Esophagus muscularis mucosa (tissue), 4 donors: ENCODE measurements around the gene SRGAP3. TPM values are rescaled to one million over a fixed set of nuclear protein-coding genes. Genes with fewer than 3 reads are reported as not detected.

Experiments
- DNase-seq: peaks from one replicate; pipeline ENCODE4 v3.0.0-alpha.2; 2017; ENCODE audit errors: extremely low spot score
- H3K27ac ChIP-seq, 4 donors: fragments of 200-600 bp; sonication (generic); replicated peaks in 1 of 4; 1 replicate in 3 of 4; 2 replicates in 1 of 4; pipeline ENCODE4 v1.5.1; 2016 to 2019; ENCODE audit warnings: mild to moderate bottlenecking in 1 of 4
- H3K27me3 ChIP-seq, 4 donors: fragments of 200-600 bp; sonication (generic); one replicate each; pipeline versions ENCODE4 v1.5.1 to v1.6.0; 2016 to 2019
- H3K36me3 ChIP-seq, 4 donors: fragments of 200-600 bp; sonication (generic); one replicate each; pipeline ENCODE4 v1.5.1; 2016 to 2019
- H3K4me1 ChIP-seq, 4 donors: fragments of 200-600 bp; sonication (generic); one replicate each; pipeline ENCODE4 v1.5.1; 2016 to 2019
- H3K4me3 ChIP-seq, 4 donors: fragments of 200-600 bp; sonication (generic); 1 replicate in 2 of 4; 2 replicates in 2 of 4; pipeline ENCODE4 v1.5.1; 2016 to 2019; ENCODE audit warnings: mild to moderate bottlenecking in 4 of 4, moderate library complexity in 1 of 4
- H3K9me3 ChIP-seq, 4 donors: fragments of 200-600 bp; sonication (generic); 1 replicate in 3 of 4; 2 replicates in 1 of 4; pipeline ENCODE4 v1.5.1; 2016 to 2019
- EP300 ChIP-seq: sonication (generic); formaldehyde crosslinking; IDR thresholded peaks from one replicate; pipeline ENCODE4 v1.6.1; 2017; ENCODE audit warnings: antibody characterized with exemption
- POLR2A ChIP-seq: fragments of 450-650 bp; IDR thresholded peaks from one replicate; pipeline ENCODE4 v1.6.1; 2017; ENCODE audit warnings: antibody characterized with exemption, moderate library complexity, mild to moderate bottlenecking, low read depth
- POLR2AphosphoS5 ChIP-seq, 2 donors: sonication (generic); formaldehyde crosslinking; IDR thresholded peaks; one replicate each; pipeline ENCODE4 v1.6.1; 2017; ENCODE audit warnings: antibody characterized with exemption in 2 of 2
- WGBS: methylation state at CpG from one replicate; pipeline ENCODE4 v1.1.5; 2018; 5-methylcytosine and 5-hydroxymethylcytosine counted together
- intact Hi-C: fragments of 100-400 bp; cut with DNase I; formaldehyde crosslinking; loops from one replicate; pipeline ENCODE4 v1.15.1; 2023
- total RNA-seq, 4 donors: library from RNA; depleted of rRNA; stranded (reverse); fragments of >200 nt; gene quantifications; one replicate each; pipeline versions ENCODE4 v1.1.0 to v1.2.1, GENCODE V29; 2016
- TF ChIP-seq, protein P1 (sequence below), 3 experiments: fragments of 200-600 bp in 2 of 3; fragments of 450-650 bp in 1 of 3; sonication (generic) in 2 of 3; IDR thresholded peaks; one replicate each; pipeline ENCODE4 v1.5.1; 2017 to 2019; ENCODE audit warnings: antibody characterized with exemption in 3 of 3, mild to moderate bottlenecking in 2 of 3, moderate library complexity in 1 of 3

SRGAP3 gene
- total RNA-seq, 4 donors from 2014 or later: 2.4 to 8.6 (median 3.1) TPM

DNA sequence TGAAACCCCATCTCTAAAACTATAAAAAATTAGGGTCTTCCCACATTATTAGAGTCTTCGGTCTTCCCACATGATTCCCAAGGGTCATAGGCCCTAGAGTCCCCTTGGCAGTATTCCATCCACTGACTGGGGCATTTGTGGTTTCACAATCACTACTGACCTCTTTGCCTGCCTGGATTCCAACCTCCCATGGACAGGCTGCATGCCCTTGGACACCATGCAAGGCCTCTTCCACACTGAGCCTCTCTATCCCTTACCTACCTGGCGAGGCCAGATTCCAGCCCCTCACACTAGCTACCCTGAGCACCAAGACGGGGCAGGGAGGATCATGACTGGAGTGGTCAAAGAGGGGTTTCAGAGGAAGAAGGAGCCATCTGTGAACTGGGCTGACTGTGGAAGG, 64.4 kb downstream of the SRGAP3 start:
- WGBS: 92% methylated on average over 3 of the region's 3 CpGs
- Histone ChIP-seq H3K27me3 (no peaks in the 10 kb centered on the region), H3K9me3 (no peaks in the 10 kb centered on the region), H3K4me3 (no peak overlapping the region), H3K27ac (no peak overlapping the region), H3K4me1 (peaks cover 0 to 6% (median 5%) of the 10 kb centered on the region in 4 donors), H3K36me3 (no peaks in the 10 kb centered on the region)
- DNase-seq: no peak
- TF ChIP-seq POLR2A (no peak), EP300 (no peak), POLR2AphosphoS5 (IDR thresholded peaks at IDR 0.05) (no peak)
- TF ChIP-seq, protein P1, sequence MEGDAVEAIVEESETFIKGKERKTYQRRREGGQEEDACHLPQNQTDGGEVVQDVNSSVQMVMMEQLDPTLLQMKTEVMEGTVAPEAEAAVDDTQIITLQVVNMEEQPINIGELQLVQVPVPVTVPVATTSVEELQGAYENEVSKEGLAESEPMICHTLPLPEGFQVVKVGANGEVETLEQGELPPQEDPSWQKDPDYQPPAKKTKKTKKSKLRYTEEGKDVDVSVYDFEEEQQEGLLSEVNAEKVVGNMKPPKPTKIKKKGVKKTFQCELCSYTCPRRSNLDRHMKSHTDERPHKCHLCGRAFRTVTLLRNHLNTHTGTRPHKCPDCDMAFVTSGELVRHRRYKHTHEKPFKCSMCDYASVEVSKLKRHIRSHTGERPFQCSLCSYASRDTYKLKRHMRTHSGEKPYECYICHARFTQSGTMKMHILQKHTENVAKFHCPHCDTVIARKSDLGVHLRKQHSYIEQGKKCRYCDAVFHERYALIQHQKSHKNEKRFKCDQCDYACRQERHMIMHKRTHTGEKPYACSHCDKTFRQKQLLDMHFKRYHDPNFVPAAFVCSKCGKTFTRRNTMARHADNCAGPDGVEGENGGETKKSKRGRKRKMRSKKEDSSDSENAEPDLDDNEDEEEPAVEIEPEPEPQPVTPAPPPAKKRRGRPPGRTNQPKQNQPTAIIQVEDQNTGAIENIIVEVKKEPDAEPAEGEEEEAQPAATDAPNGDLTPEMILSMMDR (IDR thresholded peaks at IDR 0.05): no peak
- intact Hi-C loops: no loop called here

DNA sequence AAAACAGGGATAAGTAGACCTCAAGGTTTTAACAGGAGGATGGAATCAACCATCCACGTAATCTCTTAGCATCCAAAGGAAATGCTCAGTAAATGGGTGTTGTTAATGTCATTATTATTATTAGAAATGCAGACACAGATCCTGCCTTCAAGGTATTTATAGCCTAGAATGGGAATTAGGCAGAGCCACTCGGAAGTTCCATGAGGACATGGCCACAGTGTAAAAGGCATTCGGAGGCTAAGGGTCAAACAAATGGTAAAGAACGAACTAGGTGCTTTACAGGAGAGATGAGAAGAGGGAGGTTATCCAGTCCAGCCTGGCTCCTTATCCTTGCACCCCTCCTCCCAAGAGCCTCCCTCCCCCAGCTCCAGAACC, 65.0 kb downstream of the SRGAP3 start:
- WGBS: 93% methylated on average over 4 of the region's 4 CpGs
- H3K36me3 ChIP-seq: no peaks in the 10 kb centered on the region
- H3K4me3 ChIP-seq: no peak overlapping the region
- H3K9me3 ChIP-seq: no peaks in the 10 kb centered on the region
- TF ChIP-seq EP300: no peak
- no peak for TF ChIP-seq POLR2A
- TF ChIP-seq, protein P1 (IDR thresholded peaks at IDR 0.05): no peak
- H3K27me3 ChIP-seq: no peaks in the 10 kb centered on the region
- intact Hi-C loops: no loop called here
- DNase-seq: no peak
- H3K27ac ChIP-seq: no peak overlapping the region
- peaks cover 0 to 6% (median 5%) of the 10 kb centered on the region in 4 donors for H3K4me1 ChIP-seq

DNA sequence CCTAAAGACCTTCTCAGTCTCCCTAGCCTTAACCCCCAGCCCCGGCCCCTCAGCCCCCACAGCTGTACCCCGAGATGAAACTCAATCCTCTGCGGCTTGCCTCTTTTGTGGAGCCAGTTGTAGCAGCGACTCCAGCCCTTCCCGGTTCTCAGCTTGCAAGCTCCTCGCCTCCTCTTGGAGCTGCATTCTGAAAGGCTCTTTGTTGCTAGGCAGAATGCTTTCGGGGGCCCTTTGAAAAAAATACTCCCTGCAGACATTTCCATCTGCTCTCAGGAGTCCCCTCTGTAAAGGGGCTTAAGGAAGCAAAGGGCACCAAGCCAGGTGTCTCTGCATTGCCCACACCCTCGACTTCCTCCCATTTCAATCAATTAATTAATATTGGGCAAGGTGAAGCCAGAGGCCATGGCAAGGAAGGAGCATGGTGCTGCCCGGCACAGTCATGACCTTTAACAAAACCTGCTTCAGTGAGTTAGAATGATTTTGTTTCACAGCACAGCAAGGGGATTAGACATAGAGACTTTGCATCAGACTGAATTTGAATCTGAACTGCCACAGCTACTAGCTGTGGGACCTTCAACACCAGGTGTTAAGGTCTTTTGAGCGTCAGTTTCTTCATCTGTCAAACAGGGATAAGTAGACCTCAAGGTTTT, 65.5 kb downstream of the SRGAP3 start:
- Histone ChIP-seq H3K4me1 (peaks cover 0 to 6% (median 5%) of the 10 kb centered on the region in 4 donors), H3K27ac (no peak overlapping the region), H3K4me3 (no peak overlapping the region), H3K9me3 (no peaks in the 10 kb centered on the region), H3K36me3 (no peaks in the 10 kb centered on the region), H3K27me3 (no peaks in the 10 kb centered on the region)
- no peak for DNase-seq
- TF ChIP-seq, protein P1 (IDR thresholded peaks at IDR 0.05): no peak
- TF ChIP-seq POLR2A (no peak), EP300 (no peak), POLR2AphosphoS5 (IDR thresholded peaks at IDR 0.05) (no peak)
- intact Hi-C loops: no loop called here
- 59% methylated on average over 9 of the region's 10 CpGs for WGBS

DNA sequence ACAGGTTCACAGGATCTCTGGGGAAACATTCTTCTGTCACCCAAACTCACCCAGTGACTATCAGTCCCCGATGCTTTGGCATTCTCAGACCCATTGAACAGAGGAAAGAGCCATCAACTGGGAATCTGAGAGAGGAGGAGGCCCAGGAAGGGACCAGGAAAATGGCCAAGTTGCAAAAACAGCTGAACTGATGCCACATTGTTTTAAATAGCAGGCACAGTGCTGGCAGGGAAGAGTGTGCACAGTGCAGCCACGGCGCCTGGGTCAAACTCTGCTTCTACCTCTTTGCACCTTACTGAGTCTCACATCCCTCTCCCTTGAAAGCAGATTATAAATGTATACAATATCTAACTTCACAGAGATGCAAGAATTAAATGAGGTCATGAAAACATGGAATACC, 66.4 kb downstream of the SRGAP3 start:
- H3K27ac ChIP-seq: no peak overlapping the region
- no peaks in the 10 kb centered on the region for H3K27me3 ChIP-seq
- 63% methylated on average over 3 of the region's 3 CpGs for WGBS

More for the DNA sequence above, 66.4 kb downstream of the SRGAP3 start:
- Histone ChIP-seq H3K9me3 (no peaks in the 10 kb centered on the region), H3K36me3 (no peaks in the 10 kb centered on the region), H3K4me1 (peaks cover 0 to 6% (median 5%) of the 10 kb centered on the region in 4 donors), H3K4me3 (no peak overlapping the region)
- intact Hi-C loops: no loop called here
- TF ChIP-seq POLR2A (no peak), POLR2AphosphoS5 (IDR thresholded peaks at IDR 0.05) (no peak), EP300 (no peak)
- TF ChIP-seq, protein P1 (IDR thresholded peaks at IDR 0.05): no peak
- DNase-seq: no peak
